Esophagus muscularis mucosa (tissue), 4 donors: ENCODE data around the gene PPP3CA. TPM values are rescaled to one million over a fixed set of nuclear protein-coding genes. Genes with fewer than 3 reads are reported as not detected.

Experiments used
- DNase-seq: peaks from one replicate; pipeline ENCODE4 v3.0.0-alpha.2; 2017; ENCODE audit errors: extremely low spot score
- H3K27ac ChIP-seq, 4 donors: fragments of 200-600 bp; sonication (generic); replicated peaks in 1 of 4; 1 replicate in 3 of 4; 2 replicates in 1 of 4; pipeline ENCODE4 v1.5.1; 2016 to 2019; ENCODE audit warnings: mild to moderate bottlenecking in 1 of 4
- H3K27me3 ChIP-seq, 4 donors: fragments of 200-600 bp; sonication (generic); one replicate each; pipeline versions ENCODE4 v1.5.1 to v1.6.0; 2016 to 2019
- H3K36me3 ChIP-seq, 4 donors: fragments of 200-600 bp; sonication (generic); one replicate each; pipeline ENCODE4 v1.5.1; 2016 to 2019
- H3K4me1 ChIP-seq, 4 donors: fragments of 200-600 bp; sonication (generic); one replicate each; pipeline ENCODE4 v1.5.1; 2016 to 2019
- H3K4me3 ChIP-seq, 4 donors: fragments of 200-600 bp; sonication (generic); 1 replicate in 2 of 4; 2 replicates in 2 of 4; pipeline ENCODE4 v1.5.1; 2016 to 2019; ENCODE audit warnings: mild to moderate bottlenecking in 4 of 4, moderate library complexity in 1 of 4
- H3K9me3 ChIP-seq, 4 donors: fragments of 200-600 bp; sonication (generic); 1 replicate in 3 of 4; 2 replicates in 1 of 4; pipeline ENCODE4 v1.5.1; 2016 to 2019
- CTCF ChIP-seq, 3 experiments: fragments of 200-600 bp in 2 of 3; fragments of 450-650 bp in 1 of 3; sonication (generic) in 2 of 3; IDR thresholded peaks; one replicate each; pipeline ENCODE4 v1.5.1; 2017 to 2019; ENCODE audit warnings: antibody characterized with exemption in 3 of 3, mild to moderate bottlenecking in 2 of 3, moderate library complexity in 1 of 3
- EP300 ChIP-seq: sonication (generic); formaldehyde crosslinking; IDR thresholded peaks from one replicate; pipeline ENCODE4 v1.6.1; 2017; ENCODE audit warnings: antibody characterized with exemption
- POLR2A ChIP-seq: fragments of 450-650 bp; IDR thresholded peaks from one replicate; pipeline ENCODE4 v1.6.1; 2017; ENCODE audit warnings: antibody characterized with exemption, moderate library complexity, mild to moderate bottlenecking, low read depth
- POLR2AphosphoS5 ChIP-seq, 2 donors: sonication (generic); formaldehyde crosslinking; IDR thresholded peaks; one replicate each; pipeline ENCODE4 v1.6.1; 2017; ENCODE audit warnings: antibody characterized with exemption in 2 of 2
- WGBS: methylation state at CpG from one replicate; pipeline ENCODE4 v1.1.5; 2018; 5-methylcytosine and 5-hydroxymethylcytosine counted together
- intact Hi-C: fragments of 100-400 bp; cut with DNase I; formaldehyde crosslinking; loops from one replicate; pipeline ENCODE4 v1.15.1; 2023
- total RNA-seq, 4 donors: library from RNA; depleted of rRNA; stranded (reverse); fragments of >200 nt; gene quantifications; one replicate each; pipeline versions ENCODE4 v1.1.0 to v1.2.1, GENCODE V29; 2016

Gene PPP3CA
- total RNA-seq, 4 donors from 2014 or later, result 21.3 to 31.6 (median 23.3) TPM

DNA sequence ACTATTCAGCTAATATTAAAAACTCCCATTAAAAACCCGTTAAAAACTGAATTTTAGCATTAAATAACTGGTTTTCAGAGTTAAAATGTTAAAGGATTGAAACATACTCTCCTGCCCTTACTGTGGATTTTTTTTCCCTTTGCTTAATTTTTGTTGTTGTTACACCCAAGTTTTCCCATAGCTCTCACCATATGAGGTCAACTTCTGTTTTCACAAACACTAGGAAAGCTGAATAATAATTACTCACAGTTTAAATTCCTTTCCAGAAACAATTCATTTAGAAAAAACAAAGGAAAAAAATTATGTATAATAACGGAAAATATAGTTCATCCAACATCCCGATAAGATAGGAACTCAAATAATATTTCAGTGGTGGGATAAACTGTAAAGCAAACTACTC, 129.0 kb downstream of the PPP3CA start:
- intact Hi-C loops, result no loop called here

GRCh38 chr4:101217353-101218031, 129.8 kb downstream of the PPP3CA start:
- Histone ChIP-seq H3K36me3 (no peaks in the 10 kb centered on the region), H3K27me3 (no peaks in the 10 kb centered on the region), H3K4me3 (no peak overlapping the region), H3K4me1 (peaks cover 4 to 49% (median 12%) of the 10 kb centered on the region in 4 donors), H3K27ac (no peak overlapping the region), H3K9me3 (no peaks in the 10 kb centered on the region)
- DNase-seq, result no peak
- 93% methylated on average over 7 of the region's 7 CpGs for WGBS
- TF ChIP-seq EP300 (no peak), POLR2AphosphoS5 (IDR thresholded peaks at IDR 0.05) (no peak), POLR2A (no peak), CTCF (IDR thresholded peaks at IDR 0.05) (no peak)
- intact Hi-C loops, result no loop called here

More for the DNA sequence above, 129.0 kb downstream of the PPP3CA start:
- no peak for DNase-seq
- Histone ChIP-seq H3K4me3 (no peak overlapping the region), H3K27me3 (no peaks in the 10 kb centered on the region), H3K9me3 (no peaks in the 10 kb centered on the region), H3K4me1 (peaks cover 4 to 57% (median 18%) of the 10 kb centered on the region in 4 donors), H3K27ac (no peak overlapping the region), H3K36me3 (no peaks in the 10 kb centered on the region)
- WGBS, result 70% methylated on average over 3 of the region's 3 CpGs
- TF ChIP-seq EP300 (no peak), POLR2AphosphoS5 (IDR thresholded peaks at IDR 0.05) (no peak), CTCF (IDR thresholded peaks at IDR 0.05) (no peak), POLR2A (no peak)

DNA sequence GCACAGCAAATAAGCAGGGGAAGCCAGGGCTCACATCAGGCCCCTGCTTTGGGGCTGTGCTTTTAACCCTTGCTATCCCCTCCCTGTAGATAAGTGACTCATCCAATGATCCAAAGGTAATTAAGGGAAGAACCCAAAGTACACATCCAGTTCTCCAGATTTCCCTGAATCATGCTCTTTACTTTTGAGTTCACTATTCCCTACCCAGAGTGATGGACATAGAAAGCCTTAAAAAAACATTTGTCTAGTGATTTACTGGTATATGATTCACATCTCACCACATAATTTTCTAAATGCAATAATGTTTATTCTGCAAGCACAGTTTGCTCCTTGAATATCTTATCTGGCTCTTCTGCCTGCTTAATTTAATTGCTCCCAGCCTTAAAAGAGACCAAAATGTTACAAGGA, 136.2 kb downstream of the PPP3CA start:
- H3K4me1 ChIP-seq, result peaks cover 0 to 24% (median 14%) of the 10 kb centered on the region in 4 donors
- H3K27me3 ChIP-seq, result no peaks in the 10 kb centered on the region
- TF ChIP-seq POLR2A, result no peak
- no peak for TF ChIP-seq EP300
- no peak for TF ChIP-seq POLR2AphosphoS5 (IDR thresholded peaks at IDR 0.05)
- TF ChIP-seq CTCF (IDR thresholded peaks at IDR 0.05), result no peak
- H3K27ac ChIP-seq, result no peak overlapping the region
- no peaks in the 10 kb centered on the region for H3K9me3 ChIP-seq
- no peak overlapping the region for H3K4me3 ChIP-seq
- no peak for DNase-seq
- intact Hi-C loops, result no loop called here
- H3K36me3 ChIP-seq, result no peaks in the 10 kb centered on the region

GRCh38 chr4:101210331-101210730, 137.0 kb downstream of the PPP3CA start:
- H3K9me3 ChIP-seq, result no peaks in the 10 kb centered on the region
- H3K27ac ChIP-seq, result no peak overlapping the region
- no peak for TF ChIP-seq EP300
- TF ChIP-seq POLR2A, result no peak
- no peak for TF ChIP-seq POLR2AphosphoS5 (IDR thresholded peaks at IDR 0.05)
- no peak for TF ChIP-seq CTCF (IDR thresholded peaks at IDR 0.05)
- peaks cover 0 to 24% (median 18%) of the 10 kb centered on the region in 4 donors for H3K4me1 ChIP-seq
- no peaks in the 10 kb centered on the region for H3K27me3 ChIP-seq
- no peak for DNase-seq
- no peaks in the 10 kb centered on the region for H3K36me3 ChIP-seq
- WGBS, result 94% methylated on average over 1 of the region's 1 CpG
- H3K4me3 ChIP-seq, result no peak overlapping the region
- intact Hi-C loops, result no loop called here

DNA sequence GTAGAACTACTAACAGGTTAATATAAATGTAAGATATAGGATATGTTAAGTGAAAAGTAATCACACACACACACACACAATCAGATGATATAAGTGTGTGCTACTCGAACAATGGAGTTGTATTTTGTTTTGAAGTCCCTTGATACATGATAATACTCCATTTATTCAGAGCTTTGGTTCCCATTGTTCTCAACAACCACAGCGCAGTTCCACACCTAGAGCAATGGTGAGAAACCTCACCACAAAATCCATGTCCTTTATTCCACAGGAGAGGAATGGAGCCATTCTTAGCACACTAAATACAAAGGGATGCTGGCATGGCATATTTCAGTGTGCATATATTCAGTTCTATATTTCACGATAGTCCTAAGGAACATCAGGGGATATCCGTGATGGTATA, 139.2 kb downstream of the PPP3CA start:
- Histone ChIP-seq H3K4me3 (no peak overlapping the region), H3K4me1 (peaks cover 0 to 22% (median 15%) of the 10 kb centered on the region in 4 donors), H3K9me3 (no peaks in the 10 kb centered on the region), H3K27me3 (no peaks in the 10 kb centered on the region), H3K27ac (no peak overlapping the region), H3K36me3 (no peaks in the 10 kb centered on the region)
- intact Hi-C loops, result no loop called here
- DNase-seq, result no peak
- TF ChIP-seq EP300, result no peak
- no peak for TF ChIP-seq CTCF (IDR thresholded peaks at IDR 0.05)
- TF ChIP-seq POLR2A, result no peak
- TF ChIP-seq POLR2AphosphoS5 (IDR thresholded peaks at IDR 0.05), result no peak
- WGBS, result 90% methylated on average over 4 of the region's 4 CpGs
